Measurements from ENCODE around the gene WSB1. TPM values are rescaled to one million over a fixed set of nuclear protein-coding genes. Genes with fewer than 3 reads are reported as not detected.

WSB1 gene
- total and polyA plus RNA-seq, 2 experiments from 2014 or later = 161 to 214 TPM

DNA sequence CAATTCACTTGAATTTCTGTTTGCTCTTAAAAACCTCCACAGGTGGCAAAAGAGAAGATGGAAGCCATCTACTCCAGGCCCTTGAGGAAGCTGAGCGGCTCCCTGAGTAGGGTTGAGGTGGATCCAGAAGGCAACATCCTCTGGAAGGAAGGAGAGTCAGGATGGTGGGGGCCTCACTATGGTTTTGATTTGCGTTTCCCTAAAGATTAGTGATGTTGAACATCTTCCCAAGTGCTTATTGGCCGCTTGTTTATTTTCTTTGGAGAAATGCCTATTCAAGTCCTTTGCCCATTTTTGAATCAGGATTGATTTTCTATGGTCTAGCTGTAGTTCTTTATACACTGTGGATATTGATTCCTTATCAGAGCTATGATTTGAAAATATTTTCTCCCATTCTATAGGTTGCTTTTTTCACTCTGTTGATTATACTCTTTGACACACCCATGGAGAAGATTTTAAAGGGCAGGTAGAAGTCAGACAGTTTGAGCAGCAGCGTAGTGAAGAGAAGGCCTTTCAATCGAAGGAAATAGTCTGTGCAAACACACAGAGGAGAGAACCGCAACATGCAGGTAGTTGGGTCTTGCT lies 58.6 kb downstream of the WSB1 start:
- H3K79me2 ChIP-seq = peaks cover 7% of the 10 kb centered on the region
- TF ChIP-seq, protein P1, sequence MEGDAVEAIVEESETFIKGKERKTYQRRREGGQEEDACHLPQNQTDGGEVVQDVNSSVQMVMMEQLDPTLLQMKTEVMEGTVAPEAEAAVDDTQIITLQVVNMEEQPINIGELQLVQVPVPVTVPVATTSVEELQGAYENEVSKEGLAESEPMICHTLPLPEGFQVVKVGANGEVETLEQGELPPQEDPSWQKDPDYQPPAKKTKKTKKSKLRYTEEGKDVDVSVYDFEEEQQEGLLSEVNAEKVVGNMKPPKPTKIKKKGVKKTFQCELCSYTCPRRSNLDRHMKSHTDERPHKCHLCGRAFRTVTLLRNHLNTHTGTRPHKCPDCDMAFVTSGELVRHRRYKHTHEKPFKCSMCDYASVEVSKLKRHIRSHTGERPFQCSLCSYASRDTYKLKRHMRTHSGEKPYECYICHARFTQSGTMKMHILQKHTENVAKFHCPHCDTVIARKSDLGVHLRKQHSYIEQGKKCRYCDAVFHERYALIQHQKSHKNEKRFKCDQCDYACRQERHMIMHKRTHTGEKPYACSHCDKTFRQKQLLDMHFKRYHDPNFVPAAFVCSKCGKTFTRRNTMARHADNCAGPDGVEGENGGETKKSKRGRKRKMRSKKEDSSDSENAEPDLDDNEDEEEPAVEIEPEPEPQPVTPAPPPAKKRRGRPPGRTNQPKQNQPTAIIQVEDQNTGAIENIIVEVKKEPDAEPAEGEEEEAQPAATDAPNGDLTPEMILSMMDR (IDR thresholded peaks at IDR 0.05; ENCODE audit: poor library complexity) = no peak
- no peak for TF ChIP-seq EZH2 (IDR thresholded peaks at IDR 0.05; ENCODE audit: borderline replicate concordance)
- TF ChIP-seq EZH2phosphoT487 (IDR thresholded peaks at IDR 0.05; ENCODE audit: low read depth, severe bottlenecking, unreplicated experiment) = no peak
- H3K9me2 ChIP-seq (replicated peaks; ENCODE audit: insufficient read depth) = no peaks in the 10 kb centered on the region
- no peaks in the 10 kb centered on the region for H3K27me3 ChIP-seq
- no peak overlapping the region for H2AFZ ChIP-seq
- H3K36me3 ChIP-seq (replicated peaks; ENCODE audit: insufficient read depth, low read depth) = no peaks in the 10 kb centered on the region
- peak overlapping the region; percentile 89 for H3K27ac ChIP-seq
- no peaks in the 10 kb centered on the region for H3K9me3 ChIP-seq (ENCODE audit: low read depth)
- 74% methylated on average over 6 of the region's 6 CpGs for WGBS (ENCODE audit: low lambda C conversion rate, missing lambda C conversion rate)
- peaks cover 7% of the 10 kb centered on the region for H3K4me1 ChIP-seq (ENCODE audit: insufficient read depth)
- no peak for DNase-seq (ENCODE audit: low spot score)
- no peaks in the 10 kb centered on the region for H4K20me1 ChIP-seq (ENCODE audit: insufficient read depth, poor library complexity, severe bottlenecking)
- peak overlapping the region; percentile 92 for H3K4me2 ChIP-seq
- no peak overlapping the region for H3K4me3 ChIP-seq

DNA sequence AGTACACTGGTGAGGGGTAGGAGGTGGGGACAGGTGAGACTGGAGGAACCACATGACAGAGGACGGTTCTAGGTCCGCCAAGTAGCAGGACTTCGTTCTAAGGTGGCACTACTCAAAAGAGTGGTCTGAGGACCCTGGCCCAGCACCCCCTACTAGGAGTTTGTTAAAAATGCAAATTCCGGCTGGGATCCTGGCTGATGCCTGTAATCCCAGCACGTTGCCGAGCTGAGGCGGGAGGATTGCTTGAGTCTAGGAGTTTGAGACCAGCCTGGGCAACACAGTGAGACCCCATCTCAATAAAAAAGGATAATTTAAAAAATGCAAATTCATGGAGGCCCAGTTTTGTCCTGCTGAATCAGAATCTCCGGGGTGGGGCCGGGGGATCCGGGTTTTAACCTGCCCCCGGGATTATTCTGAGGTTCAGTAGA lies 59.1 kb downstream of the WSB1 start:
- Histone ChIP-seq H3K4me3 (peak overlapping the region; percentile 72), H4K20me1 (ENCODE audit: insufficient read depth, poor library complexity, severe bottlenecking) (no peaks in the 10 kb centered on the region), H3K36me3 (replicated peaks; ENCODE audit: insufficient read depth, low read depth) (no peaks in the 10 kb centered on the region), H3K79me2 (peaks cover 7% of the 10 kb centered on the region), H3K4me2 (peak overlapping the region; percentile 92), H3K27ac (peak overlapping the region; percentile 89), H3K27me3 (no peaks in the 10 kb centered on the region), H3K4me1 (ENCODE audit: insufficient read depth) (peaks cover 7% of the 10 kb centered on the region), H3K9me2 (replicated peaks; ENCODE audit: insufficient read depth) (no peaks in the 10 kb centered on the region), H3K9me3 (ENCODE audit: low read depth) (no peaks in the 10 kb centered on the region), H2AFZ (peak overlapping the region; percentile 84)
- no peak for DNase-seq (ENCODE audit: low spot score)
- no peak for TF ChIP-seq EZH2 (IDR thresholded peaks at IDR 0.05; ENCODE audit: borderline replicate concordance)
- WGBS (ENCODE audit: low lambda C conversion rate, missing lambda C conversion rate) = 49% methylated on average over 11 of the region's 11 CpGs

DNA sequence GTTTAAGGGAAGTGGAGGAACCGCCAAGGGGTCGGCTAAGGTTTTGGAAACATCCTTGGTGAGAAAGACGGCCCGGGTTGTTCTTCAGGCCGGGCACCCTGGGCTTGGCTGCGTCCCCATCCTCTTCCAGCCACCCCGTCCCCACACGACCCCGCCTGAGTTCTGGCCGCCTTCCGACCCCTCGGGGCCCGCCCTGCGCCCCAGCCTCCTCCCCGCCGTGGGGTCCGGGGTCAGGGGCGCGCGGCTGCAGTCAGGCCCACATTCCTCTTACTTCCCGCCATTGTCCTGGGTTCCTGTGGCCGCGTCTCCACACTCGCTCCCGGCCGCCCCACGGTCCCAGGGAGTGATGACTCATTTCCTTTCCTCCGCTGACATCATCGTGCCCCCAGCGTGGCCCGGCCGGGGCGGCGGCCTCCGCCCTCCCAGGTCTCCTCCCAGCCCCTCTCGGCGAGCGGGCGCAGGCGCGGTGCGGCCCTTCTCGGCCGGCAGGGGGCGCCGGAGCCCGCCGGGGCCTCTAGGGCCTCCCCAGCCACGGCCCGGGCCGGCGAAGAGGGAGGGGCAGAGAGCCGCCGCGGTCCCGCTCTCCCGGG lies 59.6 kb downstream of the WSB1 start:
- Histone ChIP-seq H3K36me3 (replicated peaks; ENCODE audit: insufficient read depth, low read depth) (no peaks in the 10 kb centered on the region), H3K79me2 (peaks cover 7% of the 10 kb centered on the region), H2AFZ (peak overlapping the region; percentile 84), H3K27me3 (no peaks in the 10 kb centered on the region), H3K9me3 (ENCODE audit: low read depth) (no peaks in the 10 kb centered on the region), H4K20me1 (ENCODE audit: insufficient read depth, poor library complexity, severe bottlenecking) (no peaks in the 10 kb centered on the region), H3K4me3 (peak overlapping the region; percentile 72), H3K9me2 (replicated peaks; ENCODE audit: insufficient read depth) (no peaks in the 10 kb centered on the region), H3K4me2 (peak overlapping the region; percentile 92), H3K4me1 (ENCODE audit: insufficient read depth) (peaks cover 7% of the 10 kb centered on the region), H3K27ac (peak overlapping the region; percentile 89)
- TF ChIP-seq, protein P1 (IDR thresholded peaks at IDR 0.05; ENCODE audit: poor library complexity) = peak; percentile 85
- no peak for TF ChIP-seq EZH2phosphoT487 (IDR thresholded peaks at IDR 0.05; ENCODE audit: low read depth, severe bottlenecking, unreplicated experiment)
- DNase-seq (ENCODE audit: low spot score) = peak; percentile 96
- WGBS (ENCODE audit: low lambda C conversion rate, missing lambda C conversion rate) = 2% methylated on average over 44 of the region's 57 CpGs

DNA sequence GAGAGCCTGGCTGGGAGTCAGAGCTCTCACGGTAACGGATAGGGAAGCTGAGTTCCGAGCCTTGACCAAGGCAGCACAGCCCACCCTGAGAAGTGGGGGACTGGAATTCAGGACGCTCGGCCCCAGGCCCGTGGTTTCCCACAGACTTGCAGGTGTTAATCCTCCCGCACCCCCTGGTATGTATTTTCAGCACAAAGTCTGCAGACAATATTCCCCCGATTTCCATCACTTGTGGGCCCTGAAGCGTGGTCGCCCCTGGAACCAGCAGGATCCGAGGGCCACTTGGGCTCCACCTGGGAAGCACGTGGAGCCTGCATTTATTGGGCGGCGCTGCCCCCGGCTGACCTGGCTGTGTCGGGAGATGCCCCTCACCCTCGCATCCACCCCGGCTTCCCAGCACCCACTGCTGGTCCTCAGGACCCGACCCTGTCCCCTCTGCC lies 60.2 kb downstream of the WSB1 start:
- peaks cover 7% of the 10 kb centered on the region for H3K4me1 ChIP-seq (ENCODE audit: insufficient read depth)
- no peaks in the 10 kb centered on the region for H3K27me3 ChIP-seq
- WGBS (ENCODE audit: low lambda C conversion rate, missing lambda C conversion rate) = 31% methylated on average over 19 of the region's 19 CpGs
- H3K9me3 ChIP-seq (ENCODE audit: low read depth) = no peaks in the 10 kb centered on the region
- no peaks in the 10 kb centered on the region for H4K20me1 ChIP-seq (ENCODE audit: insufficient read depth, poor library complexity, severe bottlenecking)
- H3K9me2 ChIP-seq (replicated peaks; ENCODE audit: insufficient read depth) = no peaks in the 10 kb centered on the region
- peak overlapping the region; percentile 77 for H2AFZ ChIP-seq
- H3K79me2 ChIP-seq = peaks cover 7% of the 10 kb centered on the region
- H3K4me2 ChIP-seq = peak overlapping the region; percentile 92
- H3K4me3 ChIP-seq = no peak overlapping the region
- H3K36me3 ChIP-seq (replicated peaks; ENCODE audit: insufficient read depth, low read depth) = no peaks in the 10 kb centered on the region
- H3K27ac ChIP-seq = peak overlapping the region; percentile 40
- TF ChIP-seq EZH2 (IDR thresholded peaks at IDR 0.05; ENCODE audit: borderline replicate concordance) = no peak
- TF ChIP-seq, protein P1 (IDR thresholded peaks at IDR 0.05; ENCODE audit: poor library complexity) = no peak
- TF ChIP-seq EZH2phosphoT487 (IDR thresholded peaks at IDR 0.05; ENCODE audit: low read depth, severe bottlenecking, unreplicated experiment) = no peak
- DNase-seq (ENCODE audit: low spot score) = no peak
